Measurements from ENCODE around the gene FGF22. TPM values are rescaled to one million over a fixed set of nuclear protein-coding genes. Genes with fewer than 3 reads are reported as not detected.

Gene FGF22
- total and polyA plus RNA-seq, 10 of the 15 experiments (the other 5 are each of a cell fraction or from before 2014, with no cell fraction given): 0.05 TPM; not detected in 9

DNA sequence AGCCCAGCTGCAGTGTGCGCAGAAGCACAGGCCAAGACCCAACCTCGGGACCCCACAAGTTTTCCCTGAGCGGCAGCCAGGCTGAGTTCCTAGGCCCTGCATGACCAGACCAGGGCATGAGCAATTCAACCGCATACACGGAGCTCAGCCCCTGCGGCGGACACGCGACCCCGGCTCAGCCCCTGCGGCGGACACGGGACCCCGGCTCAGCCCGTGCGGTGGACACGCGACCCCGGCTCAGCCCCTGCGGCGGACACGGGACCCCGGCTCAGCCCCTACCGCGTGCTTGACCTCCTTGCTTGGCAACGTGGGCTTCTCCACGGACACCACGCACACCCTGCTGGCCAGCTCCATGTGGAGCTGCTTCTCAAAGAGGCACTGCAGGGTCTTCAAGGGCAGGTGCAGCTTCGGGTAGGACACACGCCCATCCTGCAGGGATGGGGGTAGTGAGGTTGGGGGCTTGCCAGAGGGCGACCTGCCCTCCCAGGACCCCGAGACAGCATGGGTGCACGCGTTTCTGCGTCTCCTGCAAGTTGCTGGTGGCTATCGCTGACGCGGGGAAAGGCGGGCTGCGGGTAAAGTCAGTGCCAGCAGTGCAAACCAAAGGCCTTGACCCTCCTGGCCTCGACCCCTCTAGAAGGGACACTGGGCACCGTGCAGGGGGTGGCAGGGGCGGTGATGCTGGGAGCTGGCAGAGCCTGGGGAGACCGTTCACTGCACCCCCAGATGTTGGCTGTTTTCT, 16.3 kb upstream of the FGF22 start (continued):
- TF ChIP-seq, protein P1, sequence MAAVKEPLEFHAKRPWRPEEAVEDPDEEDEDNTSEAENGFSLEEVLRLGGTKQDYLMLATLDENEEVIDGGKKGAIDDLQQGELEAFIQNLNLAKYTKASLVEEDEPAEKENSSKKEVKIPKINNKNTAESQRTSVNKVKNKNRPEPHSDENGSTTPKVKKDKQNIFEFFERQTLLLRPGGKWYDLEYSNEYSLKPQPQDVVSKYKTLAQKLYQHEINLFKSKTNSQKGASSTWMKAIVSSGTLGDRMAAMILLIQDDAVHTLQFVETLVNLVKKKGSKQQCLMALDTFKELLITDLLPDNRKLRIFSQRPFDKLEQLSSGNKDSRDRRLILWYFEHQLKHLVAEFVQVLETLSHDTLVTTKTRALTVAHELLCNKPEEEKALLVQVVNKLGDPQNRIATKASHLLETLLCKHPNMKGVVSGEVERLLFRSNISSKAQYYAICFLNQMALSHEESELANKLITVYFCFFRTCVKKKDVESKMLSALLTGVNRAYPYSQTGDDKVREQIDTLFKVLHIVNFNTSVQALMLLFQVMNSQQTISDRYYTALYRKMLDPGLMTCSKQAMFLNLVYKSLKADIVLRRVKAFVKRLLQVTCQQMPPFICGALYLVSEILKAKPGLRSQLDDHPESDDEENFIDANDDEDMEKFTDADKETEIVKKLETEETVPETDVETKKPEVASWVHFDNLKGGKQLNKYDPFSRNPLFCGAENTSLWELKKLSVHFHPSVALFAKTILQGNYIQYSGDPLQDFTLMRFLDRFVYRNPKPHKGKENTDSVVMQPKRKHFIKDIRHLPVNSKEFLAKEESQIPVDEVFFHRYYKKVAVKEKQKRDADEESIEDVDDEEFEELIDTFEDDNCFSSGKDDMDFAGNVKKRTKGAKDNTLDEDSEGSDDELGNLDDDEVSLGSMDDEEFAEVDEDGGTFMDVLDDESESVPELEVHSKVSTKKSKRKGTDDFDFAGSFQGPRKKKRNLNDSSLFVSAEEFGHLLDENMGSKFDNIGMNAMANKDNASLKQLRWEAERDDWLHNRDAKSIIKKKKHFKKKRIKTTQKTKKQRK (IDR thresholded peaks at IDR 0.05; ENCODE audit: low read depth, low read length): no peak
- TF ChIP-seq MYC (IDR thresholded peaks at IDR 0.05; ENCODE audit: insufficient read depth, insufficient read length, insufficient replicate concordance, low read length, severe bottlenecking): no peak
- TF ChIP-seq, protein P2, sequence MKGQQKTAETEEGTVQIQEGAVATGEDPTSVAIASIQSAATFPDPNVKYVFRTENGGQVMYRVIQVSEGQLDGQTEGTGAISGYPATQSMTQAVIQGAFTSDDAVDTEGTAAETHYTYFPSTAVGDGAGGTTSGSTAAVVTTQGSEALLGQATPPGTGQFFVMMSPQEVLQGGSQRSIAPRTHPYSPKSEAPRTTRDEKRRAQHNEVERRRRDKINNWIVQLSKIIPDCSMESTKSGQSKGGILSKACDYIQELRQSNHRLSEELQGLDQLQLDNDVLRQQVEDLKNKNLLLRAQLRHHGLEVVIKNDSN (IDR thresholded peaks at IDR 0.05; ENCODE audit: borderline replicate concordance, extremely low read length, insufficient read depth, low read depth, low read length): no peak
- no peak for TF ChIP-seq ZSCAN29 (IDR thresholded peaks at IDR 0.05)
- no peak for TF ChIP-seq KDM1A (IDR thresholded peaks at IDR 0.05; ENCODE audit: borderline replicate concordance)

DNA sequence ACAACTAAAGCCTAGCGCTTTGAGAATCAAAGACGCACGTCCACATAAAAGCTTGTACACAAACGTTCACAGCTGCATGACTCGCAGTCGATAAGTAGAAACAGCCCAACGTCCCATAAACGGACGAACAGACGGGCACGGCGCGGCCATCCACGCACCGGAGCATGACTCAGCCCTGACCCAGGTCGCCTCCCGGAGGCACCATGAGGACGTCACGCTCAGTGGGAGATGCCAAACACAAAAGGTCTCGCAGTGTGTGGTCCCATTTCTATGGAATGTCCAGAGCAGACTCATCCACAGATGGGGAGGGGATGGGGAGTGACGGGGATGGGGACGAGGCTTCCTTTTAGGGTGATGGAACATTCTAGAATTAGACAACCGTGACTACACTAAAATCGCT, 15.7 kb upstream of the FGF22 start:
- FAIRE-seq (no peak), ATAC-seq (no peak), DNase-seq (ENCODE audit: low read depth, low spot score) (no peak)
- Histone ChIP-seq H3K4me3 (no peak overlapping the region), H2AFZ (ENCODE audit: control insufficient read depth, low read depth, low read length) (no peak overlapping the region), H3K27ac (ENCODE audit: control insufficient read depth, insufficient read depth) (no peak overlapping the region), H4K20me1 (ENCODE audit: control insufficient read depth, insufficient read depth) (no peaks in the 10 kb centered on the region), H3K9me3 (replicated peaks; ENCODE audit: control insufficient read depth, insufficient read depth, low read length) (no peaks in the 10 kb centered on the region; the same call in 2 of the 3 replicates), H3K9ac (ENCODE audit: control insufficient read depth, insufficient read depth, low read length) (no peak overlapping the region), H3K4me1 (ENCODE audit: control insufficient read depth, insufficient read depth, low read length) (no peaks in the 10 kb centered on the region), H3K36me3 (ENCODE audit: control insufficient read depth in 2 of 2, insufficient read depth in 2 of 2, low read length in 1 of 2) (peaks cover 3 to 4% of the 10 kb centered on the region in 2 experiments; a peak in 3 of 4 replicates), H3K4me2 (ENCODE audit: control insufficient read depth, insufficient read depth) (no peak overlapping the region), H3K27me3 (replicated peaks in 1 of 2; ENCODE audit: control insufficient read depth in 2 of 2, insufficient read depth in 2 of 2, low read length in 1 of 2) (no peaks in the 10 kb centered on the region), H3K79me2 (ENCODE audit: control insufficient read depth, insufficient read depth, low read length) (no peaks in the 10 kb centered on the region)
- intact Hi-C loops (cut with micrococcal nuclease; ENCODE audit: unreplicated experiment): no loop called here
- CTCF ChIA-PET: no interaction called here
- RAD21 ChIA-PET (ENCODE audit: unreplicated experiment): no interaction called here
- 84% methylated on average over 24 of the region's 24 CpGs for WGBS (ENCODE audit: insufficient coverage, insufficient replicate concordance, low lambda C conversion rate, missing lambda C conversion rate)
- SMC1A ChIA-PET (ENCODE audit: uncharacterized antibody, unreplicated experiment): no interaction called here
- in situ Hi-C loops (cut with MboI): no loop called here
- no TSS peak for BruUV-seq (replicated peaks)
- POLR2A ChIA-PET: no interaction called here
- TF ChIP-seq, protein P3, sequence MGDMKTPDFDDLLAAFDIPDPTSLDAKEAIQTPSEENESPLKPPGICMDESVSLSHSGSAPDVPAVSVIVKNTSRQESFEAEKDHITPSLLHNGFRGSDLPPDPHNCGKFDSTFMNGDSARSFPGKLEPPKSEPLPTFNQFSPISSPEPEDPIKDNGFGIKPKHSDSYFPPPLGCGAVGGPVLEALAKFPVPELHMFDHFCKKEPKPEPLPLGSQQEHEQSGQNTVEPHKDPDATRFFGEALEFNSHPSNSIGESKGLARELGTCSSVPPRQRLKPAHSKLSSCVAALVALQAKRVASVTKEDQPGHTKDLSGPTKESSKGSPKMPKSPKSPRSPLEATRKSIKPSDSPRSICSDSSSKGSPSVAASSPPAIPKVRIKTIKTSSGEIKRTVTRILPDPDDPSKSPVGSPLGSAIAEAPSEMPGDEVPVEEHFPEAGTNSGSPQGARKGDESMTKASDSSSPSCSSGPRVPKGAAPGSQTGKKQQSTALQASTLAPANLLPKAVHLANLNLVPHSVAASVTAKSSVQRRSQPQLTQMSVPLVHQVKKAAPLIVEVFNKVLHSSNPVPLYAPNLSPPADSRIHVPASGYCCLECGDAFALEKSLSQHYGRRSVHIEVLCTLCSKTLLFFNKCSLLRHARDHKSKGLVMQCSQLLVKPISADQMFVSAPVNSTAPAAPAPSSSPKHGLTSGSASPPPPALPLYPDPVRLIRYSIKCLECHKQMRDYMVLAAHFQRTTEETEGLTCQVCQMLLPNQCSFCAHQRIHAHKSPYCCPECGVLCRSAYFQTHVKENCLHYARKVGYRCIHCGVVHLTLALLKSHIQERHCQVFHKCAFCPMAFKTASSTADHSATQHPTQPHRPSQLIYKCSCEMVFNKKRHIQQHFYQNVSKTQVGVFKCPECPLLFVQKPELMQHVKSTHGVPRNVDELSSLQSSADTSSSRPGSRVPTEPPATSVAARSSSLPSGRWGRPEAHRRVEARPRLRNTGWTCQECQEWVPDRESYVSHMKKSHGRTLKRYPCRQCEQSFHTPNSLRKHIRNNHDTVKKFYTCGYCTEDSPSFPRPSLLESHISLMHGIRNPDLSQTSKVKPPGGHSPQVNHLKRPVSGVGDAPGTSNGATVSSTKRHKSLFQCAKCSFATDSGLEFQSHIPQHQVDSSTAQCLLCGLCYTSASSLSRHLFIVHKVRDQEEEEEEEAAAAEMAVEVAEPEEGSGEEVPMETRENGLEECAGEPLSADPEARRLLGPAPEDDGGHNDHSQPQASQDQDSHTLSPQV (IDR thresholded peaks at IDR 0.05): no peak
- TF ChIP-seq TBL1XR1 (IDR thresholded peaks at IDR 0.05; ENCODE audit: low read depth, low read length): no peak
- TF ChIP-seq, protein P4, sequence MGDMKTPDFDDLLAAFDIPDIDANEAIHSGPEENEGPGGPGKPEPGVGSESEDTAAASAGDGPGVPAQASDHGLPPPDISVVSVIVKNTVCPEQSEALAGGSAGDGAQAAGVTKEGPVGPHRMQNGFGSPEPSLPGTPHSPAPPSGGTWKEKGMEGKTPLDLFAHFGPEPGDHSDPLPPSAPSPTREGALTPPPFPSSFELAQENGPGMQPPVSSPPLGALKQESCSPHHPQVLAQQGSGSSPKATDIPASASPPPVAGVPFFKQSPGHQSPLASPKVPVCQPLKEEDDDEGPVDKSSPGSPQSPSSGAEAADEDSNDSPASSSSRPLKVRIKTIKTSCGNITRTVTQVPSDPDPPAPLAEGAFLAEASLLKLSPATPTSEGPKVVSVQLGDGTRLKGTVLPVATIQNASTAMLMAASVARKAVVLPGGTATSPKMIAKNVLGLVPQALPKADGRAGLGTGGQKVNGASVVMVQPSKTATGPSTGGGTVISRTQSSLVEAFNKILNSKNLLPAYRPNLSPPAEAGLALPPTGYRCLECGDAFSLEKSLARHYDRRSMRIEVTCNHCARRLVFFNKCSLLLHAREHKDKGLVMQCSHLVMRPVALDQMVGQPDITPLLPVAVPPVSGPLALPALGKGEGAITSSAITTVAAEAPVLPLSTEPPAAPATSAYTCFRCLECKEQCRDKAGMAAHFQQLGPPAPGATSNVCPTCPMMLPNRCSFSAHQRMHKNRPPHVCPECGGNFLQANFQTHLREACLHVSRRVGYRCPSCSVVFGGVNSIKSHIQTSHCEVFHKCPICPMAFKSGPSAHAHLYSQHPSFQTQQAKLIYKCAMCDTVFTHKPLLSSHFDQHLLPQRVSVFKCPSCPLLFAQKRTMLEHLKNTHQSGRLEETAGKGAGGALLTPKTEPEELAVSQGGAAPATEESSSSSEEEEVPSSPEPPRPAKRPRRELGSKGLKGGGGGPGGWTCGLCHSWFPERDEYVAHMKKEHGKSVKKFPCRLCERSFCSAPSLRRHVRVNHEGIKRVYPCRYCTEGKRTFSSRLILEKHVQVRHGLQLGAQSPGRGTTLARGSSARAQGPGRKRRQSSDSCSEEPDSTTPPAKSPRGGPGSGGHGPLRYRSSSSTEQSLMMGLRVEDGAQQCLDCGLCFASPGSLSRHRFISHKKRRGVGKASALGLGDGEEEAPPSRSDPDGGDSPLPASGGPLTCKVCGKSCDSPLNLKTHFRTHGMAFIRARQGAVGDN (IDR thresholded peaks at IDR 0.05): no peak

Data from GM12878 (cell line).